Mesenchymal stem cell (in vitro differentiated cells and primary cell): Measurements from ENCODE around the gene AP3B2.

Experiments
- DNase-seq: peaks from one replicate; pipeline ENCODE4 v3.0.0-alpha.2; 2013
- H2AFZ ChIP-seq: one replicate; pipeline ENCODE4 v1.6.1; 2013; ENCODE audit warnings: low read depth, mild to moderate bottlenecking, control low read depth, inconsistent platforms, low read length, moderate library complexity
- H2AK5ac ChIP-seq: 2 replicates; pipeline ENCODE4 v1.6.1; 2013; ENCODE audit warnings: low read length, moderate library complexity, mild to moderate bottlenecking, inconsistent platforms; ENCODE audit not compliant: severe bottlenecking
- H2BK120ac ChIP-seq: one replicate; pipeline ENCODE4 v1.6.1; 2013; ENCODE audit warnings: low read depth, mild to moderate bottlenecking, inconsistent platforms, low read length, moderate library complexity
- H2BK12ac ChIP-seq, 2 experiments: one replicate each; pipeline ENCODE4 v1.6.1; 2013; ENCODE audit warnings: inconsistent platforms in 2 of 2, low read length in 2 of 2, mild to moderate bottlenecking in 2 of 2, moderate library complexity in 2 of 2, control low read depth in 1 of 2
- H2BK15ac ChIP-seq: one replicate; pipeline ENCODE4 v1.6.1; 2013; ENCODE audit warnings: mild to moderate bottlenecking, low read depth, inconsistent platforms; ENCODE audit not compliant: poor library complexity, severe bottlenecking
- H2BK5ac ChIP-seq: 2 replicates; pipeline ENCODE4 v1.6.1; 2013; ENCODE audit warnings: low read depth, mild to moderate bottlenecking, low read length, control low read depth, inconsistent platforms; ENCODE audit not compliant: poor library complexity, severe bottlenecking
- H3K14ac ChIP-seq, 2 experiments: one replicate each; pipeline ENCODE4 v1.6.1; 2013; ENCODE audit warnings: inconsistent platforms in 2 of 2, low read length in 2 of 2, control low read depth in 1 of 2, mild to moderate bottlenecking in 1 of 2, moderate library complexity in 1 of 2
- H3K18ac ChIP-seq, 2 experiments: one replicate each; pipeline ENCODE4 v1.6.1; 2013; ENCODE audit warnings: inconsistent platforms in 2 of 2, low read length in 2 of 2, control low read depth in 1 of 2, low read depth in 1 of 2, mild to moderate bottlenecking in 1 of 2
- H3K23ac ChIP-seq, 2 experiments: one replicate each; pipeline ENCODE4 v1.6.1; 2013; ENCODE audit warnings: inconsistent platforms in 2 of 2, low read length in 2 of 2, mild to moderate bottlenecking in 2 of 2, moderate library complexity in 2 of 2, control low read depth in 1 of 2
- H3K27ac ChIP-seq: 2 replicates; pipeline ENCODE4 v1.5.1; 2013; ENCODE audit warnings: mild to moderate bottlenecking, moderate library complexity, low read length, control low read depth, inconsistent platforms; ENCODE audit not compliant: poor library complexity, severe bottlenecking
- H3K27me3 ChIP-seq, 2 experiments: 2 replicates each; pipeline versions ENCODE4 v1.6.1 to v1.7.0; 2013; ENCODE audit warnings: low read length in 2 of 2, mild to moderate bottlenecking in 2 of 2, moderate library complexity in 2 of 2, control low read depth in 1 of 2, inconsistent platforms in 1 of 2; ENCODE audit not compliant: control insufficient read depth in 1 of 2, insufficient read depth in 1 of 2
- H3K36me3 ChIP-seq, 2 experiments: 2 replicates each; pipeline versions ENCODE4 v1.6.1 to v1.7.0; 2013; ENCODE audit warnings: low read length in 2 of 2, control low read depth in 1 of 2, inconsistent platforms in 1 of 2, low read depth in 1 of 2, mild to moderate bottlenecking in 1 of 2; ENCODE audit not compliant: insufficient read depth in 2 of 2, control insufficient read depth in 1 of 2
- H3K4ac ChIP-seq, 2 experiments: one replicate each; pipeline ENCODE4 v1.6.1; 2013; ENCODE audit warnings: inconsistent platforms in 2 of 2, low read length in 2 of 2, mild to moderate bottlenecking in 2 of 2, moderate library complexity in 2 of 2, control low read depth in 1 of 2, low read depth in 1 of 2
- H3K4me1 ChIP-seq: 2 replicates; pipeline ENCODE4 v1.6.1; 2013; ENCODE audit warnings: low read depth, low read length, control low read depth; ENCODE audit not compliant: control insufficient read depth, insufficient read depth
- H3K4me2 ChIP-seq: 2 replicates; pipeline ENCODE4 v1.6.1; 2013; ENCODE audit warnings: low read length, mild to moderate bottlenecking, inconsistent platforms; ENCODE audit not compliant: poor library complexity, severe bottlenecking
- H3K4me3 ChIP-seq, 2 experiments: 2 replicates each; pipeline versions ENCODE4 v1.5.1 to v1.7.0; 2013; ENCODE audit warnings: low read length in 2 of 2, mild to moderate bottlenecking in 2 of 2, control low read depth in 1 of 2, low read depth in 1 of 2; ENCODE audit not compliant: insufficient read depth in 1 of 2
- H3K79me1 ChIP-seq: replicated peaks from 2 replicates; pipeline ENCODE4 v1.6.1; 2013; ENCODE audit warnings: mild to moderate bottlenecking, control low read depth, low read length, inconsistent platforms; ENCODE audit not compliant: poor library complexity, severe bottlenecking
- H3K9ac ChIP-seq: 2 replicates; pipeline ENCODE4 v1.7.0; 2013; ENCODE audit warnings: mild to moderate bottlenecking, low read length, moderate library complexity
- H3K9me3 ChIP-seq: 2 replicates; pipeline ENCODE4 v1.7.0; 2013; ENCODE audit warnings: mild to moderate bottlenecking, low read length; ENCODE audit not compliant: control insufficient read depth
- H4K8ac ChIP-seq: one replicate; pipeline ENCODE4 v1.6.1; 2013; ENCODE audit warnings: inconsistent platforms, mild to moderate bottlenecking, low read length, moderate library complexity
- H4K91ac ChIP-seq: one replicate; pipeline ENCODE4 v1.6.1; 2013; ENCODE audit warnings: mild to moderate bottlenecking, low read length, inconsistent platforms
- WGBS: methylation state at CpG from one replicate; pipeline ENCODE4 v1.1.7; 2013; ENCODE audit warnings: mixed read lengths; 5-methylcytosine and 5-hydroxymethylcytosine counted together

The AP3B2 gene

GRCh38 chr15:82611348-82611747 lies 98.3 kb downstream of the AP3B2 start:
- H3K9ac ChIP-seq, result no peak overlapping the region
- H3K14ac ChIP-seq, result no peak overlapping the region
- DNase-seq, result no peak
- H3K79me1 ChIP-seq, result no peaks in the 10 kb centered on the region
- H2BK12ac ChIP-seq, result no peak overlapping the region
- no peak overlapping the region for H3K4me3 ChIP-seq
- H3K18ac ChIP-seq, result no peak overlapping the region
- H3K27me3 ChIP-seq, result peaks cover 0 to 5% of the 10 kb centered on the region in 2 experiments
- no peak overlapping the region for H2BK5ac ChIP-seq
- no peak overlapping the region for H3K23ac ChIP-seq
- H2AK5ac ChIP-seq, result no peak overlapping the region
- H2BK15ac ChIP-seq, result no peak overlapping the region
- H3K27ac ChIP-seq, result no peak overlapping the region
- no peak overlapping the region for H2BK120ac ChIP-seq
- no peak overlapping the region for H2AFZ ChIP-seq
- no peaks in the 10 kb centered on the region for H3K9me3 ChIP-seq
- no peak overlapping the region for H4K8ac ChIP-seq
- no peak overlapping the region for H3K4ac ChIP-seq
- H3K4me2 ChIP-seq, result no peak overlapping the region
- no peaks in the 10 kb centered on the region for H3K36me3 ChIP-seq
- WGBS, result 85% methylated on average over 3 of the region's 4 CpGs
- no peak overlapping the region for H4K91ac ChIP-seq
- no peaks in the 10 kb centered on the region for H3K4me1 ChIP-seq
